AG09319 (cell line): Measurements from ENCODE around the gene XRCC4.
"Not testable (repeated sequence)": the region's sequence is repeated elsewhere in the genome, so short reads cannot be mapped to it uniquely, and the experiment has no call there.

ENCODE experiments used
- DNase-seq: peaks from one replicate; pipeline ENCODE4 v3.0.0-alpha.2; 2010; ENCODE audit warnings: low read depth; ENCODE audit errors: extremely low read depth
- CTCF ChIP-seq: IDR thresholded peaks from 2 replicates; pipeline ENCODE4 v1.5.1; 2011; ENCODE audit warnings: low read depth, mild to moderate bottlenecking, inconsistent platforms, low read length, moderate library complexity

The XRCC4 gene

GRCh38 chr5:83342465-83342864, 265.1 kb downstream of the XRCC4 start:
- DNase-seq: no peak
- TF ChIP-seq CTCF: no peak

- no peak for DNase-seq
- TF ChIP-seq CTCF: no peak
These were observed 266.0 kb downstream of the XRCC4 start for GRCh38 chr5:83343299-83343698.

GRCh38 chr5:83345423-83345822, 268.1 kb downstream of the XRCC4 start:
- no peak for DNase-seq
- TF ChIP-seq CTCF: no peak

GRCh38 chr5:83348281-83348780, 271.0 kb downstream of the XRCC4 start:
- no peak for DNase-seq
- TF ChIP-seq CTCF: no peak

GRCh38 chr5:83353231-83353630, 275.9 kb downstream of the XRCC4 start:
- no peak for DNase-seq
- no peak for TF ChIP-seq CTCF

- DNase-seq: no peak
- no peak for TF ChIP-seq CTCF
These were observed 276.4 kb downstream of the XRCC4 start for GRCh38 chr5:83353774-83354173.

GRCh38 chr5:83354958-83355357, 277.6 kb downstream of the XRCC4 start:
- DNase-seq: no peak
- TF ChIP-seq CTCF: no peak

- not testable (repeated sequence) for DNase-seq
These were observed 278.2 kb downstream of the XRCC4 start for GRCh38 chr5:83355482-83356014.
